Activated CD4-positive, alpha-beta T cell treated with anti-CD3 and anti-CD28 coated beads, Interleukin-2, amount 10 ng/mL, durations not matched to agents 7 days and 5 days (primary cell): ENCODE measurements around the gene CSRNP3. TPM values are rescaled to one million over a fixed set of nuclear protein-coding genes. Genes with fewer than 3 reads are reported as not detected.

Experiments
- CTCF ChIA-PET: fragments of 350-600 bp; sonication (Branson Sonifier 250); formaldehyde crosslinking; loops from one replicate; lab custom pipeline; 2021; ENCODE audit warnings: antibody characterized with exemption; lab: Charles Lee
- POLR2A ChIA-PET: fragments of 350-600 bp; sonication (Branson Sonifier 250); formaldehyde crosslinking; loops from one replicate; lab custom pipeline; 2021; ENCODE audit warnings: antibody characterized with exemption; lab: Charles Lee
- DNase-seq: peaks from one replicate; pipeline ENCODE4 v3.0.0-alpha.2; 2020
- H3K27ac Mint-ChIP-seq: one replicate; pipeline ENCODE4 v1.8.0; 2021; ENCODE audit warnings: mild to moderate bottlenecking, moderate library complexity, mixed read lengths
- H3K27me3 Mint-ChIP-seq: one replicate; pipeline ENCODE4 v1.8.0; 2021; ENCODE audit warnings: mixed read lengths
- H3K36me3 Mint-ChIP-seq: one replicate; pipeline ENCODE4 v1.8.0; 2021; ENCODE audit warnings: low read depth, mixed read lengths
- H3K4me1 Mint-ChIP-seq: one replicate; pipeline ENCODE4 v1.8.0; 2021; ENCODE audit warnings: mixed read lengths
- H3K4me3 Mint-ChIP-seq: one replicate; pipeline ENCODE4 v1.8.0; 2021; ENCODE audit warnings: mild to moderate bottlenecking, moderate library complexity, mixed read lengths
- H3K9me3 Mint-ChIP-seq: one replicate; pipeline ENCODE4 v1.8.0; 2021; ENCODE audit warnings: mixed read lengths
- total RNA-seq, 2 experiments: library from RNA; stranded (reverse); gene quantifications; one replicate each; pipeline ENCODE4 v1.2.3, GENCODE V29; 2021

CSRNP3 gene
- total RNA-seq, 2 experiments from 2014 or later, result not detected

DNA sequence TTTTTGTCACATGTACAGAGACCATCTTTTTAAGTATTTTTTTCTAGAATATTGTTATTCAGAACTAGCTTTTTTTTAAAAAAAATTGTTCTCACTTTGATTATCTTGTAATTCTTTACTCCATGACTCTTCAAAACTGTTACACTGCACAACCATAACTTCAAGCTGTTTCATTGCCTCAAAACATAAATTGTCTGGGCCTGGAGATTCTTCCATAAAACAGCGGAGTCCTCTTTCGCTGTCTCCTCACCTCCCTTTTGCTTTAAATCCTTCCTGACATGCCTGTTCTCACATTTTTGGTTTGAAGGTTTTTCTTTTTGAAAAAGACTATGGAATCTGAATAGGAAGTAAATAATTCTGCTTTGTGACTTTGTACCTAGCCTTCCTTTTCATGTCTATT lies 197.9 kb downstream of the CSRNP3 start:
- H3K27ac Mint-ChIP-seq, result no peak overlapping the region
- CTCF ChIA-PET, result no interaction called here
- no peak for DNase-seq
- H3K9me3 Mint-ChIP-seq, result no peaks in the 10 kb centered on the region
- POLR2A ChIA-PET, result interaction anchor here (0.6 kb wide), 1 partner anchor 1119 kb away, joined by 4 read pairs; no protein-coding TSS in a partner anchor
- no peak overlapping the region for H3K4me3 Mint-ChIP-seq
- no peaks in the 10 kb centered on the region for H3K36me3 Mint-ChIP-seq
- H3K4me1 Mint-ChIP-seq, result no peaks in the 10 kb centered on the region
- H3K27me3 Mint-ChIP-seq, result peaks cover 10% of the 10 kb centered on the region

DNA sequence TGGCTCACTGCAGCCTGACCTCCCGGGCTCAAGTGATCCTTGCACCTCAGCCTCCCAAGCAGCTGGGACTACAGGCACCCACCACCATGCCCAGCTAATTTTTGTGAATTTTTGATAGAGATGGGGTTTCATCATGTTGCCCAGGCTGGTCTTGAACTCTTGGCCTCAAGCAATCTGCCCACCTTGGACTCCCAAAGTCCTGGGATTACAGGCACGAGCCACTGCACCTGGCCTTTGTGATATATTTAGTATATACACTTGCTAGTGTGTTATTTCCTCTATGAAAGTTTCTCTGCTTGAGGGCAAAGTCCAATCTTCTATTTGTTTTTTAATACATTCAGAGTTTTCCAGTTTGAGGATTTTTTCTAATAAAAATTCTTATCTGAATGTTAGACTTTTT lies 205.3 kb downstream of the CSRNP3 start:
- DNase-seq, result no peak
- Mint-ChIP-seq H3K36me3 (no peaks in the 10 kb centered on the region), H3K4me1 (no peaks in the 10 kb centered on the region), H3K9me3 (no peaks in the 10 kb centered on the region), H3K27ac (no peak overlapping the region), H3K4me3 (no peak overlapping the region), H3K27me3 (peaks cover 3% of the 10 kb centered on the region)
- CTCF ChIA-PET, result no interaction called here
- POLR2A ChIA-PET, result no interaction called here

DNA sequence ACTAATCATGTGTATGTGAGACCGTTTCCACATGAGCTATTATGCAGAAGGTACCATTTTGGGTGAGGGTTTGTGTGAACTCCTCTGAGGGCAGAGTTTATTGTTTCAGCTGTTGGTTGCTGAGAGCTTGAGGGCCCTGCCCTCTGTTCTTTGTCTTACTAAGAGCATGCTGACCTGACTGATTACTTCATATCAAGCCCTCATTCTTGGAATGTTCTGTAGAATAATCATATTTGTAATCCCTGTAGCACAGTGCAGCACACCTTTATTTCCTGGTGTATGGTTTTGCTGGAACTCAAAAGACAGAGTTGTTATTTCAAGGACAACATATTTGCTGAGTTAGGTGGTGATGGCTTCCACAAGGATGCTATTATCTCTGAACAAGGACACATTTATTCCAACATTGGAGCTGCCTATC lies 206.1 kb downstream of the CSRNP3 start:
- H3K9me3 Mint-ChIP-seq, result no peaks in the 10 kb centered on the region
- no peaks in the 10 kb centered on the region for H3K4me1 Mint-ChIP-seq
- no peak for DNase-seq
- no peak overlapping the region for H3K27ac Mint-ChIP-seq
- H3K36me3 Mint-ChIP-seq, result no peaks in the 10 kb centered on the region
- ChIA-PET POLR2A (no interaction called here), CTCF (no interaction called here)
- no peak overlapping the region for H3K4me3 Mint-ChIP-seq
- H3K27me3 Mint-ChIP-seq, result no peaks in the 10 kb centered on the region

DNA sequence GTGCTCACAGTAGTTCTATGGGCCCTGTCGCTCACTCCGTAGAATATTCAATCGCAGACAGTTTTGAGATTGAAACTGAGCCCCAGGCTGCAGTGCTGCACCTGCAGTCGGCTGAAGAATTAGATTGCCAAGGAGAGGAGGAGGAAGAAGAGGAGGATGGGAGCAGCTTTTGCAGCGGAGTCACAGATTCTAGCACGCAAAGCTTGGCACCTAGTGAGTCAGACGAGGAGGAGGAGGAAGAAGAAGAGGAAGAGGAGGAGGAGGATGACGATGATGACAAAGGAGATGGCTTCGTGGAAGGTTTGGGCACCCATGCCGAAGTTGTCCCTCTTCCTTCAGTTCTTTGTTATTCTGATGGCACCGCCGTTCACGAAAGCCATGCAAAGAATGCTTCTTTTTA lies 209.4 kb downstream of the CSRNP3 start:
- POLR2A ChIA-PET, result no interaction called here
- CTCF ChIA-PET, result no interaction called here
- no peak overlapping the region for H3K27ac Mint-ChIP-seq
- H3K4me1 Mint-ChIP-seq, result no peaks in the 10 kb centered on the region
- H3K27me3 Mint-ChIP-seq, result peaks cover 2% of the 10 kb centered on the region
- no peaks in the 10 kb centered on the region for H3K36me3 Mint-ChIP-seq
- H3K4me3 Mint-ChIP-seq, result no peak overlapping the region
- no peaks in the 10 kb centered on the region for H3K9me3 Mint-ChIP-seq
- no peak for DNase-seq

DNA sequence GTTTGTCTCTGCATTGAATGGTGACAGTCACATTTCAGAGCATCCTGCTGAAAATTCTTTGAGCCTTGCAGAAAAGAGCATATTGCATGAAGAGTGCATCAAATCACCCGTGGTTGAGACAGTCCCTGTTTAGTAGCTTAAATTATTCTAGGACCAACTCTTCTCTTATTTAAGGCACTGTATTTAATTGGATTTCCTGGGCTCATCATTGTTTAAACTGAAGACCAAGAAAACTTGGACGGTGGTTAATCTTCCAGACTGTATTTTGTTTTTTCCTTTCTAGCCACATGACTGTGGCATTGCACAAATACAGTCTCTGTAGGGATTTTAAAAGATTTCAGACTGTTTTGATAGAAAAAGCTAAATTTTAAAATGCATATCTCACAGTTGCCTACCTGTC lies 210.1 kb downstream of the CSRNP3 start:
- DNase-seq, result no peak
- Mint-ChIP-seq H3K4me3 (no peak overlapping the region), H3K36me3 (no peaks in the 10 kb centered on the region), H3K9me3 (no peaks in the 10 kb centered on the region), H3K27ac (no peak overlapping the region), H3K27me3 (peaks cover 2% of the 10 kb centered on the region), H3K4me1 (no peaks in the 10 kb centered on the region)
- POLR2A ChIA-PET, result no interaction called here
- CTCF ChIA-PET, result no interaction called here

DNA sequence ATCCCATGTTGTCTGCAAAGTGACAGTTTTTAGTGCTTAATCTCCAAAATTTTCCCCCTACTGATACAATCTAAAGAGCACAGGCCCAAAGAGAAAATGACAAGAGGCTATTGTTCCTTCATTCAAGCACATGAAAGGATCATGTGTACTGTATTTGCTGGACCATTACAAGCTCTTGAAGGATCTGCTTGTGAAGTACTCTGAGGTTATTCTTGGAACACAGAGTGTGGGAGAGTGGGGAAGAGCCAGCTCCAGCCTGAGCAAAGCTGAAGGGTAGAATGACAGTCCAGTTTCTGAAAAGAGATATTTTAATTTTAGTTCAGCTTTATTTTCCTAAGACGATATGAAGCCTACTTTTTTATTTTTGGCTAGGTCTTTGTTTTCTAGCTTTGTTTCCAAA lies 212.3 kb downstream of the CSRNP3 start:
- H3K4me3 Mint-ChIP-seq, result no peak overlapping the region
- H3K27me3 Mint-ChIP-seq, result peaks cover 4% of the 10 kb centered on the region
- H3K36me3 Mint-ChIP-seq, result no peaks in the 10 kb centered on the region
- ChIA-PET CTCF (no interaction called here), POLR2A (no interaction called here)
- no peak for DNase-seq
- no peaks in the 10 kb centered on the region for H3K9me3 Mint-ChIP-seq
- H3K4me1 Mint-ChIP-seq, result no peaks in the 10 kb centered on the region
- no peak overlapping the region for H3K27ac Mint-ChIP-seq

DNA sequence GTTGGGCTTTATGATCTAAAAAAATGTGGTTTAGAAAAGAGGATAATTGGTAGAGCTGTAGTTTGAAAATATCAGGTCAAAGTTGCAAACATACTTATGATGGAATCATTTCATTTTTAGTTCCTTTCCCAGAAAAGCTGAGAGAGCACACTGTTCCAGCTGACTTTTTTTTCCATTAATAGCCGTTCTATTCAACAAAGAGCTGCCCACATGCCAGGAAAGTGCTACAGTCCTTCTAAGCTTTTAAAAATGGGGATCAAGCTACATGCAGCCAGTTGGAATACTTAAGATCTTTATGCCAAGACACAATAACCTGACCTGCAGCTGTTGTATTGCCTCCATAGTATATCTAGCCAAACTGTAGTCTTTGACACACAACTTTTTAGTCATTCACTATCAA lies 213.0 kb downstream of the CSRNP3 start:
- Mint-ChIP-seq H3K4me3 (no peak overlapping the region), H3K36me3 (no peaks in the 10 kb centered on the region), H3K27me3 (peaks cover 4% of the 10 kb centered on the region), H3K27ac (no peak overlapping the region), H3K4me1 (no peaks in the 10 kb centered on the region), H3K9me3 (no peaks in the 10 kb centered on the region)
- POLR2A ChIA-PET, result no interaction called here
- CTCF ChIA-PET, result no interaction called here
- no peak for DNase-seq

DNA sequence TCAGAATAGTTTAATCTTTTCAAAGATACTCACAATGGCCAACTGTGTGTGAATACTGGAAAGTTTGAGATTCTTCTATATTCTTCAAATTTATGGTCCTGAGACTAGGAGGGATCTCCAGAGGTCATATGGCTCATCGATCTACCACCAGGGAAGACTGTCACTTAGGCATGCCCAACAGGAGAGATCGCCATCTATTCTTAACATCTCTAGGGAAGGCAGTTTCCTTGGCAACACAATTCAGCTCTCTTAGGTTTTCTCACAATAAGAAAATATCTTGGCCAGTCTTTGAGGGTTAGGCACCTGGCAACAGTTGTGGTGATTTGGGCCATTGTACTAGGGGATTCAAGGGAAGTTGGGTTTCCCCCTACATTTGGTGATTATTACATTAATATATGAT lies 217.3 kb downstream of the CSRNP3 start:
- Mint-ChIP-seq H3K27me3 (peaks cover 6% of the 10 kb centered on the region), H3K27ac (no peak overlapping the region), H3K9me3 (no peaks in the 10 kb centered on the region), H3K4me3 (no peak overlapping the region), H3K36me3 (no peaks in the 10 kb centered on the region), H3K4me1 (no peaks in the 10 kb centered on the region)
- POLR2A ChIA-PET, result no interaction called here
- CTCF ChIA-PET, result no interaction called here
- DNase-seq, result no peak

DNA sequence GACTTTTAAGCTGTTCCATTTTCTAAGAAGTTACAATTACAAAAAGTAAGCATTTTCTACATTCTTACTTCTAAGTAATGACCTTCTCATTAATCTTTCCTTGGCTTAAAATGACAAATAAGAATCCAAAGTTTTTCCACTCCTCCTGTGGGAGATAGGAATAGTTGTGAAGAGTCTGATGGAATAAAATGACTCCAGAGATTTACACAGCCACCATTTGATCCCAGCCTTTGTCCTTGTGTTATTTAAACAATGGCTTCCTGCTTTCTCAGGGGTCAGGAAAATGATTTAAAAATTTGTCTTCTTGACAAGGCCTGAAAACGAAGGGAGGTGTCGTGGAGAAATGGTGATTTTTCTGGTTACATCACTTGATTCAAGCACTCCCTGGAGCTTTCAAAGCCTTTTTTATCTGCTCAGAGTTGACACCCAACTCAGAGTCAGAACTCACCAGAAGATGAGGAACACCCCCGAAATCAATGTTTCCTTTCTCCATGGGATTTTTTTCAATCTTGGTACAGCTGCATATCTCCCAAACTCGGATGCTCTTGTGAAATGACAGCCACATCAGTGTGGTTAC lies 218.0 kb downstream of the CSRNP3 start:
- no peaks in the 10 kb centered on the region for H3K4me1 Mint-ChIP-seq
- peaks cover 5% of the 10 kb centered on the region for H3K27me3 Mint-ChIP-seq
- no peak for DNase-seq
- ChIA-PET CTCF (no interaction called here), POLR2A (no interaction called here)
- H3K4me3 Mint-ChIP-seq, result no peak overlapping the region
- H3K36me3 Mint-ChIP-seq, result no peaks in the 10 kb centered on the region
- no peaks in the 10 kb centered on the region for H3K9me3 Mint-ChIP-seq
- no peak overlapping the region for H3K27ac Mint-ChIP-seq

DNA sequence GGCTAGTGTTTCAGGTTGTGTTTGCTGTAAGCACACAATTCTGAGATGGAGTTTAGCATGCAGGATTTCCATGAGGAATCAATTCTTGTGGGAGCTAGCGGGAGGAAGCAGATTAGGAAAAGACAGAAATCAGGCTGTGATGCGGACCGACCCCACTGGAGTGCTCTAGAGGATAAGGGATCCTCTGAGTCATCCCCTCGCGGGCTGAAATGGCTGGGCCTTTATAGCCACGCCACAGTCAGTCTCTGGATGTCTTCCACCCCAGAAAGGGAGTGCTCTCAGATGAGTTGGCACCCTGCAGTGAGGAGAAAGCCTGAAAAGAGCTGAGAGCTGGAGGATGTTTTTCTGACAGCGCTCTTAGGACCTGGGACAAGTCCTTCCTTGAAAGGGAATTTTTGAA lies 222.1 kb downstream of the CSRNP3 start:
- Mint-ChIP-seq H3K9me3 (no peaks in the 10 kb centered on the region), H3K4me3 (no peak overlapping the region), H3K4me1 (no peaks in the 10 kb centered on the region), H3K27me3 (peaks cover 3% of the 10 kb centered on the region), H3K36me3 (no peaks in the 10 kb centered on the region), H3K27ac (no peak overlapping the region)
- POLR2A ChIA-PET, result no interaction called here
- no peak for DNase-seq
- CTCF ChIA-PET, result interaction anchor here (1.3 to 1.4 kb wide), 2 partner anchors 32 to 183 kb away, joined by 3 read pairs; no protein-coding TSS in a partner anchor

DNA sequence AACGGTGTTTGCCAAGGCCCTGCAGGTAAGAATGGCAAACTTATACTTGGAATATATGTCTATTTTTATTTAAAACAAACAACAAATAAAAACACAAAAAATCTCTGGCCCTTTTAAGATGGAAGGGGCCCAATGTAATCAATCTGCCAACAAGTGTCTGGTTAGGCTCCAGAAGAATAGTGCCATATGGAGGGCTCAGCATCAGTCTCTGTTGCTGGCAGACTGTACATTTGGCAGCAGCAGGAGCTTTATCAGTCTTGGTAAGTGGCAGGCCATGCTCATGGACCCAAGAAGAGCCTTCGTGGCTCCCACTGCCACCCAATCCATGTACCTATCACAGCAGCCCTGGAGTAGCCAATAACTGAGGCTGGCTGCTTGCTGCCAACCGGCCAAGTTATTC lies 223.4 kb downstream of the CSRNP3 start:
- ChIA-PET POLR2A (no interaction called here), CTCF (interaction anchor here (1.5 kb wide), 1 partner anchor 26 kb away, joined by 3 read pairs; no protein-coding TSS in a partner anchor)
- no peaks in the 10 kb centered on the region for H3K36me3 Mint-ChIP-seq
- peaks cover 9% of the 10 kb centered on the region for H3K27me3 Mint-ChIP-seq
- H3K27ac Mint-ChIP-seq, result no peak overlapping the region
- H3K9me3 Mint-ChIP-seq, result no peaks in the 10 kb centered on the region
- H3K4me3 Mint-ChIP-seq, result no peak overlapping the region
- DNase-seq, result no peak
- H3K4me1 Mint-ChIP-seq, result no peaks in the 10 kb centered on the region

DNA sequence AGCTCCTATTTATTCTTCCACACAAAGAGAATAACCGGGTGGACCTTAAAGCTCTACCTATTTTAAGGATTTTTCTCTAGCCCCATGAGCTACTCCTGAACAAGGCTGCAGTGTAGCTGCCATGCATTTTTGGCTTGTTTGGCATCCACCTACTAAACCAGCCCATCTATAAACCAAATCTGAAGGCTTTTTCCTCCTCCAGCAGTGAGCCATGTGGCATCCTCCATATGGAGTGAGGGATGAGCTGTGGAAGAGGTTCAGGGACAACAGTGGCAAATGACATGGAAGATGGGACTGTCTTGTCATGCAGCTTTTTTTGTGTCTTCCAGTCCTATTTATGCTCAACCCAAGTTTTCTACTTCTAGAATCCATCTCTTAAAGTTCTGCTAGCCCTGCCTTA lies 224.3 kb downstream of the CSRNP3 start:
- H3K9me3 Mint-ChIP-seq, result no peaks in the 10 kb centered on the region
- H3K36me3 Mint-ChIP-seq, result no peaks in the 10 kb centered on the region
- peaks cover 10% of the 10 kb centered on the region for H3K27me3 Mint-ChIP-seq
- ChIA-PET POLR2A (no interaction called here), CTCF (interaction anchor here (1.5 kb wide), 1 partner anchor 25 kb away, joined by 3 read pairs; no protein-coding TSS in a partner anchor)
- no peak for DNase-seq
- no peaks in the 10 kb centered on the region for H3K4me1 Mint-ChIP-seq
- no peak overlapping the region for H3K27ac Mint-ChIP-seq
- no peak overlapping the region for H3K4me3 Mint-ChIP-seq

DNA sequence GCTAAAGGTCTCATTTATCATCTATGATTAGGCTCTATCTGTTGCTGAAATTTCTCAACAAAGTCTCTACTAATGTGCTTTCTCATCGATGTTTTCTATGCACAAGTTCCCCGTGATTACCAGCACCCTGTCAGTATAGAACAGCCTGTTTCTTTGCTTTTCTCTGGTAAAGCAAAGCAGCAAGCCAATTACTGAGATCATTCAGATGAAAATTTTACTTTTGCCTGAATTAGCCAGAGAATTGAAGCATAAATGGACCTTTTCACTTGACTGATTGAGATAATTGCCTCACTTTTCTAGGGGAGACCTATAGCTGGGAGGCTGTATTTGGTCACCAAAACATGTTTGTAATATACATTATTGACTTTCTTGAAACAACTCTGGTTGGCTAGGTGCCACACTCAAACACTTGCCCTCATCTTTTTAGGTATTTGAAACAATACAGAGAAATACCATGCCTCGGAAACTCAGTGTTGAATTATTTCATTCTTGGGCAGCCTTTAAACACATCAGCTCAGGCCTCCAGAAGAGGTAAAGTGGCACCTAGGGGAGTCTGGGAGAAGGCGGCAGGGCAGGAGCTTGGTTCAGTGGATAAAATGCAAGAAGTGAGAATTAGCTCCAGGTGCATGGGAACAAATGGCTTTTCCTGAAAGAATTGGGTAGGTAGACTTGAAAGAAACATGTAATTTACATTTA lies 228.4 kb downstream of the CSRNP3 start:
- Mint-ChIP-seq H3K36me3 (no peaks in the 10 kb centered on the region), H3K27me3 (peaks cover 12% of the 10 kb centered on the region), H3K4me1 (no peaks in the 10 kb centered on the region), H3K4me3 (no peak overlapping the region), H3K9me3 (no peaks in the 10 kb centered on the region), H3K27ac (no peak overlapping the region)
- CTCF ChIA-PET, result interaction anchor here (0.6 kb wide), 1 partner anchor 404 kb away, joined by 4 read pairs; no protein-coding TSS in a partner anchor
- no peak for DNase-seq
- POLR2A ChIA-PET, result no interaction called here
